ENCODE measurements around the gene MYO7A.

Gene MYO7A

DNA sequence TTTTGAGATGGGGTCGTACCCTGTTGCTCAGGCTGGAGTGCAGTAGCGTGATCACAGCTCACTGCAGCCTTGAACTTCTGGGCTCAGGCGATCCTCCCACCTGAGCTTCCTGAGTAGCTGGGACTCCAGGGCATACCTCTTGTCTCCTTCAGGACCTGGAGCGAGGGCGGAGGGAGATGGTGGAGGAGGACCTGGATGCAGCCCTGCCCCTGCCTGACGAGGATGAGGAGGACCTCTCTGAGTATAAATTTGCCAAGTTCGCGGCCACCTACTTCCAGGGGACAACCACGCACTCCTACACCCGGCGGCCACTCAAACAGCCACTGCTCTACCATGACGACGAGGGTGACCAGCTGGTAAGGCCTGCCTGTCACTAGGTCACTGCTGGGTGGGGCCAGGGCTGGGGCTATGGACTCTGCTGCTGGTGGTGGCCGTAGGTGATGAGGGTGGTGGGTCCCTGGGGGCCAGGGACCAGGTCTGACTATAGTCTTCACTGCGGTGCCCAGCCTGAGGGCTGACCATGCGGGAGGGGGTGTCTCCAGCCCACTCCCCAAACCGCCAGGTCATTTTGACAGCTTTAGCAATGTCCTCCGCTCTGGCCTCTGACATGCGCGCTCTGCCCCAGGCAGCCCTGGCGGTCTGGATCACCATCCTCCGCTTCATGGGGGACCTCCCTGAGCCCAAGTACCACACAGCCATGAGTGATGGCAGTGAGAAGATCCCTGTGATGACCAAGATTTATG, 53.9 kb downstream of the MYO7A start:
- Histone ChIP-seq H3K27me3 (ENCODE audit: insufficient read depth, low read length, poor library complexity) (no peaks in the 10 kb centered on the region), H4K20me1 (ENCODE audit: insufficient read depth, low read length) (no peaks in the 10 kb centered on the region), H3K36me3 (ENCODE audit: insufficient read depth, low read length) (no peaks in the 10 kb centered on the region), H3K79me2 (ENCODE audit: insufficient read depth, low read length) (no peaks in the 10 kb centered on the region), H3K4me1 (ENCODE audit: insufficient read depth, low read length) (no peaks in the 10 kb centered on the region), H3K4me3 (ENCODE audit: low read depth in 1 of 2, low read length in 2 of 2) (no peak overlapping the region), H3K27ac (ENCODE audit: low read length) (no peak overlapping the region), H2AFZ (ENCODE audit: low read depth, low read length) (no peak overlapping the region), H3K9ac (ENCODE audit: low read depth, low read length) (no peak overlapping the region), H3K4me2 (ENCODE audit: insufficient read depth, low read length) (no peak overlapping the region), H3K9me3 (ENCODE audit: insufficient read depth, low read length, severe bottlenecking) (no peaks in the 10 kb centered on the region)
- TF ChIP-seq EZH2 (IDR thresholded peaks at IDR 0.05; ENCODE audit: borderline replicate concordance, low read depth, low read length, severe bottlenecking) = no peak
- TF ChIP-seq, protein P1, sequence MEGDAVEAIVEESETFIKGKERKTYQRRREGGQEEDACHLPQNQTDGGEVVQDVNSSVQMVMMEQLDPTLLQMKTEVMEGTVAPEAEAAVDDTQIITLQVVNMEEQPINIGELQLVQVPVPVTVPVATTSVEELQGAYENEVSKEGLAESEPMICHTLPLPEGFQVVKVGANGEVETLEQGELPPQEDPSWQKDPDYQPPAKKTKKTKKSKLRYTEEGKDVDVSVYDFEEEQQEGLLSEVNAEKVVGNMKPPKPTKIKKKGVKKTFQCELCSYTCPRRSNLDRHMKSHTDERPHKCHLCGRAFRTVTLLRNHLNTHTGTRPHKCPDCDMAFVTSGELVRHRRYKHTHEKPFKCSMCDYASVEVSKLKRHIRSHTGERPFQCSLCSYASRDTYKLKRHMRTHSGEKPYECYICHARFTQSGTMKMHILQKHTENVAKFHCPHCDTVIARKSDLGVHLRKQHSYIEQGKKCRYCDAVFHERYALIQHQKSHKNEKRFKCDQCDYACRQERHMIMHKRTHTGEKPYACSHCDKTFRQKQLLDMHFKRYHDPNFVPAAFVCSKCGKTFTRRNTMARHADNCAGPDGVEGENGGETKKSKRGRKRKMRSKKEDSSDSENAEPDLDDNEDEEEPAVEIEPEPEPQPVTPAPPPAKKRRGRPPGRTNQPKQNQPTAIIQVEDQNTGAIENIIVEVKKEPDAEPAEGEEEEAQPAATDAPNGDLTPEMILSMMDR (IDR thresholded peaks at IDR 0.05; ENCODE audit: borderline replicate concordance, extremely low read depth, low read length, poor library complexity, severe bottlenecking) = no peak
- ATAC-seq (ENCODE audit: insufficient read depth, low read depth) (no peak), DNase-seq (no peak)

DNA sequence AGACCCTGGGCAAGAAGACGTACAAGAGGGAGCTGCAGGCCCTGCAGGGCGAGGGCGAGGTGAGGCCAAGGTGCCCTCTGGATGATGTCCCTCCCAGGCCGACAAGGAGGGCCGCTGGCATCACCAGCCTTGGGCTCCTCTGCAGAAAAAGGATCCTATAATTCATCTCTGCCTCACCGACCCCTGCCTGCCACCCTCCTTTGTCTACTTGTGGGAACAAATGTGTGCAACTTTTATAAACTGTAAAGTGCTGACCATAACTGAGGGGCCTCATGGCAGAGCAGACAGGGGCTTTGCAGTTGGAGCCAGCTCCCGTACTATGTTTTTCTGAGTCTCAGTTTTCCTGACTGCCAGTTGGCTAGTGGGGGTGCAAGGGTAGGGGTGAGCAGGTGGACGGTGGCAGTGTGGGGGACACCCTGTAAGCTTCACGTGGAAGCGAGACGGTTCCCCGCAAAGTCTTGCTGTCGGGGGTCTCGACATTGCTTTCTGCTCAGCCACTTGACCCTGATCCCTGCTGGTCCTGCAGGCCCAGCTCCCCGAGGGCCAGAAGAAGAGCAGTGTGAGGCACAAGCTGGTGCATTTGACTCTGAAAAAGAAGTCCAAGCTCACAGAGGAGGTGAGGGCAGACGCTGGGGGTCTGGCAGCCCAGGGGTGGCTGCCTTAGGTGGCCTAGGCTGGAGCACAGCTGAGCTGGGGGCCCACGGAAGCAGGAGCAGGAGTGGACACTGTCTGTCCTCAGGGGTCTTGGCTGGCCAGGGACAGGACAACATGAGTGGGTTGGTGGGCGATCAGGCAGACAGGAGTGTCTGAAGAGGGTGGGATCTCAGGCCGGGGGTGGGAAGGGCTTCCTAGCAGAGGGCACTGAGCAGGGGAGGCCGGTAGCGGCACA, 54.7 kb downstream of the MYO7A start:
- no peak for DNase-seq
- no peaks in the 10 kb centered on the region for H4K20me1 ChIP-seq (ENCODE audit: insufficient read depth, low read length)
- no peak for ATAC-seq (ENCODE audit: insufficient read depth, low read depth)
- no peaks in the 10 kb centered on the region for H3K9me3 ChIP-seq (ENCODE audit: insufficient read depth, low read length, severe bottlenecking)
- H3K4me2 ChIP-seq (ENCODE audit: insufficient read depth, low read length) = no peak overlapping the region
- H3K4me1 ChIP-seq (ENCODE audit: insufficient read depth, low read length) = no peaks in the 10 kb centered on the region
- no peak for TF ChIP-seq EZH2 (IDR thresholded peaks at IDR 0.05; ENCODE audit: borderline replicate concordance, low read depth, low read length, severe bottlenecking)
- TF ChIP-seq, protein P1 (IDR thresholded peaks at IDR 0.05; ENCODE audit: borderline replicate concordance, extremely low read depth, low read length, poor library complexity, severe bottlenecking) = no peak
- H3K4me3 ChIP-seq (ENCODE audit: low read depth in 1 of 2, low read length in 2 of 2) = no peak overlapping the region
- H3K9ac ChIP-seq (ENCODE audit: low read depth, low read length) = no peak overlapping the region
- H2AFZ ChIP-seq (ENCODE audit: low read depth, low read length) = no peak overlapping the region
- no peak overlapping the region for H3K27ac ChIP-seq (ENCODE audit: low read length)
- H3K36me3 ChIP-seq (ENCODE audit: insufficient read depth, low read length) = no peaks in the 10 kb centered on the region
- H3K79me2 ChIP-seq (ENCODE audit: insufficient read depth, low read length) = no peaks in the 10 kb centered on the region
- no peaks in the 10 kb centered on the region for H3K27me3 ChIP-seq (ENCODE audit: insufficient read depth, low read length, poor library complexity)

DNA sequence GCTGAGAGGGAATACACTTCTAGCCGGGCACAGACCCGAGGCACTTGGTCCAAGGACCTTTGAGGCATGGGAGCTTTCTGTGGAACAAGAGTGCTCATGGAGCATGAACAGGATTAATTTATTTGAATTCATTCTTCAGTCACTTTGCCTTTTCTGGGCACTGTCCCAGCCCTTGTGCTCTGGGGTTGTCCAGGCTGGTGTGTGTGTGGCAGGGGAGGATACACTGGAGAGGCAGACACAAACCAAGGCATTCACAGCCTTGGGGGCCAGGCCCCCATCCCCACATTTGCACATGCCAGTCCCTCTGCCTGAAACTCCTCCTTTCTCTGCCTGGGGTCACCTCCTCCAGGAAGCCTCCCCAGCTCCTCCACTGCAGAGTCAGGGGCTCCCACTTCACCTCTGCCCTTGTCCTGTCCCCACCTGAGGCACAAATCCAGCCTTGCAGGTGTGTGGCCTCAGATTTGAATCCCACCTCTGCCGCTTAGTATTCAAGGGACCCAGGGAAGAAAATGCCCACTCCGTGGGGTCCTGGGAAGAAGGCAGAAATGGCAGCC, 55.5 kb downstream of the MYO7A start:
- no peak overlapping the region for H3K4me2 ChIP-seq (ENCODE audit: insufficient read depth, low read length)
- H3K4me3 ChIP-seq (ENCODE audit: low read depth in 1 of 2, low read length in 2 of 2) = no peak overlapping the region
- no peak for DNase-seq
- no peak overlapping the region for H3K9ac ChIP-seq (ENCODE audit: low read depth, low read length)
- no peaks in the 10 kb centered on the region for H3K4me1 ChIP-seq (ENCODE audit: insufficient read depth, low read length)
- H3K9me3 ChIP-seq (ENCODE audit: insufficient read depth, low read length, severe bottlenecking) = no peaks in the 10 kb centered on the region
- no peaks in the 10 kb centered on the region for H3K27me3 ChIP-seq (ENCODE audit: insufficient read depth, low read length, poor library complexity)
- no peaks in the 10 kb centered on the region for H3K36me3 ChIP-seq (ENCODE audit: insufficient read depth, low read length)
- no peak overlapping the region for H3K27ac ChIP-seq (ENCODE audit: low read length)
- TF ChIP-seq, protein P1 (IDR thresholded peaks at IDR 0.05; ENCODE audit: borderline replicate concordance, extremely low read depth, low read length, poor library complexity, severe bottlenecking) = no peak
- no peak for TF ChIP-seq EZH2 (IDR thresholded peaks at IDR 0.05; ENCODE audit: borderline replicate concordance, low read depth, low read length, severe bottlenecking)
- H2AFZ ChIP-seq (ENCODE audit: low read depth, low read length) = no peak overlapping the region
- no peaks in the 10 kb centered on the region for H4K20me1 ChIP-seq (ENCODE audit: insufficient read depth, low read length)
- H3K79me2 ChIP-seq (ENCODE audit: insufficient read depth, low read length) = no peaks in the 10 kb centered on the region
- ATAC-seq (ENCODE audit: insufficient read depth, low read depth) = no peak

Data from DND-41 (cell line).